HG03460 (cell line): Measurements from ENCODE around the gene ACTBL2.
A peak's percentile ranks its signal among the peaks of the same experiment; 100 is the strongest.
"Not testable (repeated sequence)": the region's sequence is repeated elsewhere in the genome, so short reads cannot be mapped to it uniquely, and the experiment has no call there.

Experiments used
- ATAC-seq: cut with Tn5 transposase; IDR thresholded peaks from one replicate; pipeline ENCODE4 v1.9.1; 2021; ENCODE audit not compliant: unreplicated experiment

ACTBL2 gene

GRCh38 chr5:57482671-57483106, at the start of gene ACTBL2:
TSS of gene ACTBL2 (minus strand) at chr5:57482811. CDS start at chr5:57482707, 104 bp downstream.
- ATAC-seq, result no peak

- no peak for ATAC-seq
Observed at GRCh38 chr5:57531333-57531732, 48.7 kb upstream of the ACTBL2 start.

GRCh38 chr5:57529864-57530263, 47.3 kb upstream of the ACTBL2 start:
- no peak for ATAC-seq

- ATAC-seq, result no peak
Observed at GRCh38 chr5:57527870-57528269, 45.3 kb upstream of the ACTBL2 start.

GRCh38 chr5:57524348-57525060, 41.9 kb upstream of the ACTBL2 start:
- ATAC-seq, result no peak

- ATAC-seq, result not testable (repeated sequence)
Observed at GRCh38 chr5:57522477-57522876, 39.9 kb upstream of the ACTBL2 start.

GRCh38 chr5:57518415-57518814, 35.8 kb upstream of the ACTBL2 start:
- ATAC-seq, result not testable (repeated sequence)

- ATAC-seq, result no peak
Observed at GRCh38 chr5:57517250-57517649, 34.6 kb upstream of the ACTBL2 start.

GRCh38 chr5:57513785-57514184, 31.2 kb upstream of the ACTBL2 start:
- no peak for ATAC-seq

- no peak for ATAC-seq
Observed at GRCh38 chr5:57511321-57511720, 28.7 kb upstream of the ACTBL2 start.

- ATAC-seq, result no peak
Observed at GRCh38 chr5:57509501-57510260, 27.1 kb upstream of the ACTBL2 start.

GRCh38 chr5:57508211-57508610, 25.6 kb upstream of the ACTBL2 start:
- no peak for ATAC-seq

GRCh38 chr5:57505272-57506200, 22.9 kb upstream of the ACTBL2 start:
- ATAC-seq, result no peak

- no peak for ATAC-seq
Observed at GRCh38 chr5:57504357-57504756, 21.7 kb upstream of the ACTBL2 start.

GRCh38 chr5:57503433-57503832, 20.8 kb upstream of the ACTBL2 start:
- no peak for ATAC-seq

GRCh38 chr5:57501414-57502201, 19.0 kb upstream of the ACTBL2 start:
- no peak for ATAC-seq

GRCh38 chr5:57499262-57500050, 16.8 kb upstream of the ACTBL2 start:
- ATAC-seq, result peak; percentile 83

GRCh38 chr5:57497733-57498132, 15.1 kb upstream of the ACTBL2 start:
- no peak for ATAC-seq

GRCh38 chr5:57495285-57496086, 12.9 kb upstream of the ACTBL2 start:
- no peak for ATAC-seq
